GM19025 (cell line): Measurements from ENCODE around the gene MAP1B.
A peak's percentile ranks its signal among the peaks of the same experiment; 100 is the strongest.

Experiments
- ATAC-seq: cut with Tn5 transposase; IDR thresholded peaks from one replicate; pipeline ENCODE4 v1.9.1; 2021; ENCODE audit warnings: mild to moderate bottlenecking, low read depth, moderate library complexity; ENCODE audit not compliant: unreplicated experiment

MAP1B gene

GRCh38 chr5:72213482-72213881 lies 106.2 kb downstream of the MAP1B start:
- ATAC-seq = no peak

GRCh38 chr5:72214168-72214567 lies 106.9 kb downstream of the MAP1B start:
- no peak for ATAC-seq

- no peak for ATAC-seq
Observed at GRCh38 chr5:72216756-72217155, 109.5 kb downstream of the MAP1B start.

GRCh38 chr5:72221099-72221498 lies 113.8 kb downstream of the MAP1B start:
- ATAC-seq = no peak

GRCh38 chr5:72221541-72221940 lies 114.3 kb downstream of the MAP1B start:
- no peak for ATAC-seq

- ATAC-seq = no peak
Observed at GRCh38 chr5:72222521-72222920, 115.2 kb downstream of the MAP1B start.

- no peak for ATAC-seq
Observed at GRCh38 chr5:72223371-72223770, 116.1 kb downstream of the MAP1B start.

GRCh38 chr5:72224946-72225463 lies 117.7 kb downstream of the MAP1B start:
- no peak for ATAC-seq

- ATAC-seq = no peak
Observed at GRCh38 chr5:72225741-72226140, 118.5 kb downstream of the MAP1B start.

GRCh38 chr5:72226950-72227349 lies 119.7 kb downstream of the MAP1B start:
- ATAC-seq = no peak

- no peak for ATAC-seq
Observed at GRCh38 chr5:72228960-72229359, 121.7 kb downstream of the MAP1B start.

GRCh38 chr5:72231991-72232703 lies 124.9 kb downstream of the MAP1B start:
- ATAC-seq = no peak

- no peak for ATAC-seq
Observed at GRCh38 chr5:72232838-72233237, 125.6 kb downstream of the MAP1B start.

GRCh38 chr5:72233835-72234234 lies 126.6 kb downstream of the MAP1B start:
- ATAC-seq = no peak

- peak; percentile 75 for ATAC-seq
Observed at GRCh38 chr5:72234265-72234700, 127.0 kb downstream of the MAP1B start.

- no peak for ATAC-seq
Observed at GRCh38 chr5:72234868-72235267, 127.6 kb downstream of the MAP1B start.

GRCh38 chr5:72235725-72236124 lies 128.4 kb downstream of the MAP1B start:
- no peak for ATAC-seq

- ATAC-seq = no peak
Observed at GRCh38 chr5:72237415-72237814, 130.1 kb downstream of the MAP1B start.

GRCh38 chr5:72237879-72238278 lies 130.6 kb downstream of the MAP1B start:
- no peak for ATAC-seq

GRCh38 chr5:72238712-72239445 lies 131.6 kb downstream of the MAP1B start:
- ATAC-seq = no peak

GRCh38 chr5:72241346-72242003 lies 134.2 kb downstream of the MAP1B start:
- ATAC-seq = no peak
